ENCODE measurements around the gene SLC25A1.

GRCh38 chr22:19208287-19208847 is 29.8 kb upstream of the SLC25A1 start:
- TF ChIP-seq CTCF (IDR thresholded peaks at IDR 0.05) = no peak
- TF ChIP-seq POLR2A (IDR thresholded peaks at IDR 0.05) = no peak
